HG02852 (cell line): Measurements from ENCODE around the gene LTV1.
"Not testable (repeated sequence)": the region's sequence is repeated elsewhere in the genome, so short reads cannot be mapped to it uniquely, and the experiment has no call there.

Experiments used
- ATAC-seq: cut with Tn5 transposase; IDR thresholded peaks from one replicate; pipeline ENCODE4 v1.9.1; 2021; ENCODE audit warnings: mild to moderate bottlenecking, moderate library complexity; ENCODE audit not compliant: unreplicated experiment

Gene LTV1

GRCh38 chr6:143842902-143843676 lies at the start of gene LTV1:
Gene LTV1, plus strand, starts transcription at chr6:143843338. Its CDS starts 140 bp downstream, at chr6:143843478.
- ATAC-seq: peak; percentile 100

- not testable (repeated sequence) for ATAC-seq
Observed at GRCh38 chr6:143796551-143796950, 46.6 kb upstream of the LTV1 start.

GRCh38 chr6:143798487-143798886 lies 44.7 kb upstream of the LTV1 start:
- ATAC-seq: not testable (repeated sequence)

GRCh38 chr6:143802833-143803565 lies 40.1 kb upstream of the LTV1 start:
- no peak for ATAC-seq

- no peak for ATAC-seq
Observed at GRCh38 chr6:143803769-143804568, 39.2 kb upstream of the LTV1 start.

- ATAC-seq: no peak
Observed at GRCh38 chr6:143804835-143805239, 38.3 kb upstream of the LTV1 start.

GRCh38 chr6:143806282-143807102 lies 36.6 kb upstream of the LTV1 start:
- ATAC-seq: no peak

- ATAC-seq: no peak
Observed at GRCh38 chr6:143807103-143807772, 35.9 kb upstream of the LTV1 start.

GRCh38 chr6:143810745-143811144 lies 32.4 kb upstream of the LTV1 start:
- no peak for ATAC-seq

GRCh38 chr6:143811501-143812157 lies 31.5 kb upstream of the LTV1 start:
- no peak for ATAC-seq

GRCh38 chr6:143817621-143818020 lies 25.5 kb upstream of the LTV1 start:
- ATAC-seq: no peak

- no peak for ATAC-seq
Observed at GRCh38 chr6:143821359-143821758, 21.8 kb upstream of the LTV1 start.

GRCh38 chr6:143822584-143823024 lies 20.5 kb upstream of the LTV1 start:
- no peak for ATAC-seq

GRCh38 chr6:143823548-143823947 lies 19.6 kb upstream of the LTV1 start:
- ATAC-seq: no peak

- ATAC-seq: no peak
Observed at GRCh38 chr6:143828572-143828971, 14.6 kb upstream of the LTV1 start.

- ATAC-seq: no peak
Observed at GRCh38 chr6:143836150-143836549, 7.0 kb upstream of the LTV1 start.

GRCh38 chr6:143838395-143838794 lies 4.7 kb upstream of the LTV1 start:
- ATAC-seq: no peak

- ATAC-seq: no peak
Observed at GRCh38 chr6:143839196-143839595, 3.9 kb upstream of the LTV1 start.

GRCh38 chr6:143840595-143841265 lies 2.4 kb upstream of the LTV1 start:
- ATAC-seq: no peak
